ENCODE data around the gene TBC1D7. TPM values are rescaled to one million over a fixed set of nuclear protein-coding genes. Genes with fewer than 3 reads are reported as not detected.

TBC1D7 gene
- total RNA-seq, 1 donor from 2014 or later, result 34.7 TPM

DNA sequence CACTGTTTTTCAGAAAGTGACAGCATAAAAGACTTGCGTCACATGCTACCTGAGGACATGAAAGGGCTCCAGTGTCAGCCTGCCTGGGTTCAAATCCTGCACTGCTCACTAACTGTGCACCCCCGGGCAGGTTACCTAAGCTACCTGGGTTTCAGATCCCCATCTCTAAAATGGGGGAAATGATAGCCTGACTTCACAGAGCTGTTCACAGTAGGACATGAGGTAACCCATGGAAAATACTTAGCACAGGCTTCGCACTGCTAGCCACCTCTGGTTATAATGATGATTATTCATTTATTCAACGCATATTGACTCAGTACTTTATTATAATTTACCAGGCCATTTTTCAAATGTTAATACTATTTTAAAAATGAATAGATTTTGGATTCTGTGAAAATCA, 23.0 kb downstream of the TBC1D7 start:
- no peaks in the 10 kb centered on the region for H3K27me3 Mint-ChIP-seq
- TF ChIP-seq, protein P1, sequence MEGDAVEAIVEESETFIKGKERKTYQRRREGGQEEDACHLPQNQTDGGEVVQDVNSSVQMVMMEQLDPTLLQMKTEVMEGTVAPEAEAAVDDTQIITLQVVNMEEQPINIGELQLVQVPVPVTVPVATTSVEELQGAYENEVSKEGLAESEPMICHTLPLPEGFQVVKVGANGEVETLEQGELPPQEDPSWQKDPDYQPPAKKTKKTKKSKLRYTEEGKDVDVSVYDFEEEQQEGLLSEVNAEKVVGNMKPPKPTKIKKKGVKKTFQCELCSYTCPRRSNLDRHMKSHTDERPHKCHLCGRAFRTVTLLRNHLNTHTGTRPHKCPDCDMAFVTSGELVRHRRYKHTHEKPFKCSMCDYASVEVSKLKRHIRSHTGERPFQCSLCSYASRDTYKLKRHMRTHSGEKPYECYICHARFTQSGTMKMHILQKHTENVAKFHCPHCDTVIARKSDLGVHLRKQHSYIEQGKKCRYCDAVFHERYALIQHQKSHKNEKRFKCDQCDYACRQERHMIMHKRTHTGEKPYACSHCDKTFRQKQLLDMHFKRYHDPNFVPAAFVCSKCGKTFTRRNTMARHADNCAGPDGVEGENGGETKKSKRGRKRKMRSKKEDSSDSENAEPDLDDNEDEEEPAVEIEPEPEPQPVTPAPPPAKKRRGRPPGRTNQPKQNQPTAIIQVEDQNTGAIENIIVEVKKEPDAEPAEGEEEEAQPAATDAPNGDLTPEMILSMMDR (IDR thresholded peaks at IDR 0.05; ENCODE audit: unreplicated experiment), result no peak
- no peak overlapping the region for H3K4me3 Mint-ChIP-seq (ENCODE audit: low read depth)
- no peaks in the 10 kb centered on the region for H3K9me3 Mint-ChIP-seq (ENCODE audit: low read depth)
- no peak overlapping the region for H3K27ac Mint-ChIP-seq
- H3K4me1 Mint-ChIP-seq (ENCODE audit: low read depth), result peaks cover 11% of the 10 kb centered on the region
- peaks cover 17% of the 10 kb centered on the region for H3K36me3 Mint-ChIP-seq (ENCODE audit: insufficient read depth)
- DNase-seq (ENCODE audit: low spot score, unreplicated experiment), result no peak

GRCh38 chr6:13304580-13305260, 23.6 kb downstream of the TBC1D7 start:
- Mint-ChIP-seq H3K27me3 (no peaks in the 10 kb centered on the region), H3K4me3 (ENCODE audit: low read depth) (no peak overlapping the region), H3K9me3 (ENCODE audit: low read depth) (no peaks in the 10 kb centered on the region), H3K27ac (no peak overlapping the region), H3K36me3 (ENCODE audit: insufficient read depth) (peaks cover 17% of the 10 kb centered on the region), H3K4me1 (ENCODE audit: low read depth) (peaks cover 11% of the 10 kb centered on the region)
- TF ChIP-seq, protein P1 (IDR thresholded peaks at IDR 0.05; ENCODE audit: unreplicated experiment), result no peak
- no peak for DNase-seq (ENCODE audit: low spot score, unreplicated experiment)

- H3K27ac Mint-ChIP-seq, result no peak overlapping the region
- TF ChIP-seq, protein P1 (IDR thresholded peaks at IDR 0.05; ENCODE audit: unreplicated experiment), result no peak
Observed at GRCh38 chr6:13304101-13304500, 24.2 kb downstream of the TBC1D7 start.

GRCh38 chr6:13303668-13304017, 24.7 kb downstream of the TBC1D7 start:
- Mint-ChIP-seq H3K4me1 (ENCODE audit: low read depth) (peaks cover 11% of the 10 kb centered on the region), H3K4me3 (ENCODE audit: low read depth) (no peak overlapping the region), H3K36me3 (ENCODE audit: insufficient read depth) (peaks cover 17% of the 10 kb centered on the region), H3K9me3 (ENCODE audit: low read depth) (no peaks in the 10 kb centered on the region), H3K27me3 (no peaks in the 10 kb centered on the region), H3K27ac (no peak overlapping the region)
- no peak for DNase-seq (ENCODE audit: low spot score, unreplicated experiment)
- TF ChIP-seq, protein P1 (IDR thresholded peaks at IDR 0.05; ENCODE audit: unreplicated experiment), result no peak

More at GRCh38 chr6:13304101-13304500, 24.2 kb downstream of the TBC1D7 start:
- DNase-seq (ENCODE audit: low spot score, unreplicated experiment), result no peak
- H3K4me1 Mint-ChIP-seq (ENCODE audit: low read depth), result peaks cover 11% of the 10 kb centered on the region
- no peak overlapping the region for H3K4me3 Mint-ChIP-seq (ENCODE audit: low read depth)
- no peaks in the 10 kb centered on the region for H3K9me3 Mint-ChIP-seq (ENCODE audit: low read depth)
- H3K36me3 Mint-ChIP-seq (ENCODE audit: insufficient read depth), result peaks cover 17% of the 10 kb centered on the region
- no peaks in the 10 kb centered on the region for H3K27me3 Mint-ChIP-seq

DNA sequence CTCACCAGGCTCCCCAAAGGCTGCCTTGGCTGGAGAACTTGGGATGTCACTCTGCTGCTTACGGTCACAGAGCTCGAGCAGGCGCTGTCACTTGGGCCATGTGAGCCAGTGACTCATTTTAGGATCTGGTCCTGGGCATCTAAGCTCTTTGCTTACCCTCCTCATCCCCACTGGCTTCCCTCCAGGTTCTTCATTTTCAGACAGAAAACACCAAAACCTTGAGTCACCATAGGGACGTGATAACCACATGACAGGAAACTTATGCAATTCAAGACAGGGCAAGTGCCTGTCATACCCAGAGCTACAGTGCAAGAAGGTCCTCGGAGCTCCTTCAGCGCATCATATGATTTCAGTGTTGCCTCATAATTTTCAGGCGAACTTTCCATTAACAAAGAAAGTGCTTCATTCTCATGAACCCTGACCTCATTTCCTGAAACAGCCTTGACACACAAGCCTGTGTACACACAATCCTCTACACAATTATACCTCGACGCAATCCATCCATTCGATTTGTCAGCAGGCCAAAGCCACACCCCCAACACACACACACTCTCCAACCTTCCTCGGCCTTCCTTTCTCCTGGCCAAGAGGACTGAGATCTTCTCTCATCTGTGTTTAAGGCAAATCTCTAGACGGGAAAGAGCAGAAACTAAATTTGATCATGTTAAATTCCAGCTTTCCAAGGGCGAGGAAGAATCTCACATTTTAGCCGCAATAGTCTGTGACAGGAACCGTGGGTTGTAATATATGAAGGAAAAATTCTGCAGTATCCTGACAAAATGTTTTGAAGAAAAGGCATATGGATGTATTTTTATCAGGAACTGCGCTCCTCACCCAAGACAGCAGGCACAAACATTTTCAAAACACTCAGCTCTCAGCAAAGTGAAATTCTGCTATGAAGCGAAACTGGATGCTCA, 25.3 kb downstream of the TBC1D7 start:
- H3K9me3 Mint-ChIP-seq (ENCODE audit: low read depth), result no peaks in the 10 kb centered on the region
- peaks cover 21% of the 10 kb centered on the region for H3K36me3 Mint-ChIP-seq (ENCODE audit: insufficient read depth)
- no peaks in the 10 kb centered on the region for H3K27me3 Mint-ChIP-seq
- H3K4me1 Mint-ChIP-seq (ENCODE audit: low read depth), result peaks cover 11% of the 10 kb centered on the region
- TF ChIP-seq, protein P1 (IDR thresholded peaks at IDR 0.05; ENCODE audit: unreplicated experiment), result no peak
- no peak for DNase-seq (ENCODE audit: low spot score, unreplicated experiment)
- H3K4me3 Mint-ChIP-seq (ENCODE audit: low read depth), result no peak overlapping the region
- H3K27ac Mint-ChIP-seq, result peak overlapping the region; percentile 70

Data from progenitor cell of endocrine pancreas (in vitro differentiated cells).